Adrenal gland (tissue), 12 donors: ENCODE results near the gene PTPN5. TPM values are rescaled to one million over a fixed set of nuclear protein-coding genes. Genes with fewer than 3 reads are reported as not detected.

Experiments
- DNase-seq, 7 donors: peaks; one replicate each; pipeline ENCODE4 v3.0.0-alpha.2; 2019 to 2020
- H3K27ac ChIP-seq, 5 donors: fragments of 200-600 bp; sonication (generic) in 4 of 5; 1 replicate in 3 of 5; 2 replicates in 2 of 5; pipeline versions ENCODE4 v1.5.1 to v1.8.0; 2016 to 2020; ENCODE audit warnings: mild to moderate bottlenecking in 1 of 5
- H3K27me3 ChIP-seq: fragments of 200-600 bp; 2 replicates; pipeline ENCODE4 v1.8.0; 2021
- H3K36me3 ChIP-seq, 2 donors: fragments of 200-600 bp; replicated peaks in 1 of 2; 1 replicate in 1 of 2; 2 replicates in 1 of 2; pipeline versions ENCODE4 v1.5.1 to v1.8.0; 2018 to 2022
- H3K4me1 ChIP-seq, 2 donors: fragments of 200-600 bp; replicated peaks in 1 of 2; 1 replicate in 1 of 2; 2 replicates in 1 of 2; pipeline versions ENCODE4 v1.5.1 to v1.8.0; 2018 to 2021
- H3K4me3 ChIP-seq, 4 donors: fragments of 200-600 bp; sonication (generic) in 3 of 4; one replicate each; pipeline ENCODE4 v1.5.1; 2016 to 2018
- H3K9me3 ChIP-seq, 3 donors: fragments of 200-600 bp; sonication (generic) in 1 of 3; replicated peaks in 1 of 3; 1 replicate in 2 of 3; 2 replicates in 1 of 3; pipeline versions ENCODE4 v1.5.1 to v1.8.0; 2016 to 2021
- POLR2A ChIP-seq, 2 donors: fragments of 450-650 bp; IDR thresholded peaks; one replicate each; pipeline ENCODE4 v1.6.1; 2017; ENCODE audit warnings: antibody characterized with exemption in 2 of 2, mild to moderate bottlenecking in 2 of 2, moderate library complexity in 1 of 2
- WGBS, 4 donors: extraction: QIAGEN DNeasy Blood & Tissue Kit in 2 of 4; methylation state at CpG; one replicate each; pipeline versions ENCODE4 v1.1.5 to v1.1.7; 2013 to 2017; 5-methylcytosine and 5-hydroxymethylcytosine counted together
- intact Hi-C, 2 donors: fragments of 100-400 bp; cut with DNase I; formaldehyde crosslinking; loops; one replicate each; pipeline versions ENCODE4 v1.14.1 to v1.15.0; 2022 to 2023
- polyA plus RNA-seq, 3 donors: library from polyadenylated mRNA; stranded (reverse); fragments of 200-250 nt in 2 of 3; fragments of 350-450 nt in 1 of 3; fragmentation: Illumina TruSeq in 1 of 3; extraction: RNeasy Lipid Tissue Mini Kit (QIAGEN cat#74804) in 1 of 3; gene quantifications; one replicate each; pipeline ENCODE4 v1.2.3, GENCODE V29; 2013 to 2014
- total RNA-seq, 9 donors: library from RNA; depleted of rRNA in 4 of 9; stranded (reverse); fragments of >200 nt in 4 of 9; fragments of 120-200 nt in 1 of 9; fragmentation: NEBNext Ultra II Directional in 1 of 9; extraction: Animal tissue kit (Norgen Biotek cat#: 25700) in 1 of 9; gene quantifications; one replicate each; pipeline versions ENCODE4 v1.1.0 to v1.2.4, GENCODE V29; 2013 to 2023
- TF ChIP-seq, protein P1 (sequence below), 6 experiments: fragments of 450-650 bp in 4 of 6; fragments of 200-600 bp in 2 of 6; sonication (generic) in 1 of 6; IDR thresholded peaks; 1 replicate in 5 of 6; 2 replicates in 1 of 6; pipeline versions ENCODE4 v1.5.1 to v1.8.0; 2016 to 2021; ENCODE audit warnings: antibody characterized with exemption in 6 of 6, mild to moderate bottlenecking in 2 of 6, moderate library complexity in 1 of 6
- donor health status: healthy with polysubstance abuse.
- donor health status: Bipolar disorder and iron deficiency.
- donor health status: DM: yes; HTN: yes; CAD: no.
- donor health status: DM: no; HTN: no; CAD: no.
- donor health status: DM: no; HTN: no; CAD: no.
- donor health status: DM: yes; HTN: yes; CAD: no.

Gene PTPN5
- total and polyA plus RNA-seq, 12 donors: 0.06 to 1.3 (median 0.28) TPM; not detected in 2

- intact Hi-C loops: no loop called here
- Histone ChIP-seq H3K4me1 (no peaks in the 10 kb centered on the region), H3K4me3 (no peak overlapping the region), H3K27me3 (peaks cover 10% of the 10 kb centered on the region), H3K9me3 (no peaks in the 10 kb centered on the region), H3K36me3 (no peaks in the 10 kb centered on the region), H3K27ac (no peak overlapping the region)
- 48 to 86% (median 79%) methylated on average over 2 to 6 of the region's 6 CpGs for WGBS, 4 donors
- no peak for DNase-seq
- TF ChIP-seq, protein P1, sequence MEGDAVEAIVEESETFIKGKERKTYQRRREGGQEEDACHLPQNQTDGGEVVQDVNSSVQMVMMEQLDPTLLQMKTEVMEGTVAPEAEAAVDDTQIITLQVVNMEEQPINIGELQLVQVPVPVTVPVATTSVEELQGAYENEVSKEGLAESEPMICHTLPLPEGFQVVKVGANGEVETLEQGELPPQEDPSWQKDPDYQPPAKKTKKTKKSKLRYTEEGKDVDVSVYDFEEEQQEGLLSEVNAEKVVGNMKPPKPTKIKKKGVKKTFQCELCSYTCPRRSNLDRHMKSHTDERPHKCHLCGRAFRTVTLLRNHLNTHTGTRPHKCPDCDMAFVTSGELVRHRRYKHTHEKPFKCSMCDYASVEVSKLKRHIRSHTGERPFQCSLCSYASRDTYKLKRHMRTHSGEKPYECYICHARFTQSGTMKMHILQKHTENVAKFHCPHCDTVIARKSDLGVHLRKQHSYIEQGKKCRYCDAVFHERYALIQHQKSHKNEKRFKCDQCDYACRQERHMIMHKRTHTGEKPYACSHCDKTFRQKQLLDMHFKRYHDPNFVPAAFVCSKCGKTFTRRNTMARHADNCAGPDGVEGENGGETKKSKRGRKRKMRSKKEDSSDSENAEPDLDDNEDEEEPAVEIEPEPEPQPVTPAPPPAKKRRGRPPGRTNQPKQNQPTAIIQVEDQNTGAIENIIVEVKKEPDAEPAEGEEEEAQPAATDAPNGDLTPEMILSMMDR (IDR thresholded peaks at IDR 0.05): no peak
These were observed 10.7 kb downstream of the PTPN5 start for GRCh38 chr11:18780896-18781295.

DNA sequence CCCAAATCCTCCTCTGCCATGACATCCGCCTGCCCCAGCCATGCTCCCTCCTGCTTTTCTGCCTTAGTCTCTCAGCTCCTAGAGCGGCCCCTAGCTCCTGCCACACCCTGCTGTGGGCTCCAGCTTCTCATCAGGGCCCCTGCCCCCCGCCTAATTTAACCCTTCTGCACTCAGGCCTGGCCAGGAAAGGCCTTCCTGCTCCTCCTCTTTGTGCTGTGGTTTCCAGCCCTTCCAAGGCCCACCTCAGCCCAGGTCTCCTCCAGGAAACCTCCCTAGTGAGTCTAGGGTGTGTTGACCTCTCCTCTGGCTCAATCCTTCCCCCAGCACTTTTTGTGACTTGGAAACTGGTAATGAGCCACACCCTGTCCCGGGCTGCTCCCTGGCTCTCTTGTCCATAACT, 11.3 kb downstream of the PTPN5 start:
- H3K4me3 ChIP-seq: no peak overlapping the region
- H3K9me3 ChIP-seq: no peaks in the 10 kb centered on the region
- no peak overlapping the region for H3K27ac ChIP-seq
- DNase-seq: no peak
- 66 to 81% (median 77%) methylated on average over 4 of the region's 4 CpGs for WGBS, 4 donors
- peaks cover 10% of the 10 kb centered on the region for H3K27me3 ChIP-seq
- H3K4me1 ChIP-seq: no peaks in the 10 kb centered on the region
- no peaks in the 10 kb centered on the region for H3K36me3 ChIP-seq
- intact Hi-C loops: no loop called here
- TF ChIP-seq, protein P1 (IDR thresholded peaks at IDR 0.05): no peak
- TF ChIP-seq POLR2A (IDR thresholded peaks at IDR 0.05): no peak

DNA sequence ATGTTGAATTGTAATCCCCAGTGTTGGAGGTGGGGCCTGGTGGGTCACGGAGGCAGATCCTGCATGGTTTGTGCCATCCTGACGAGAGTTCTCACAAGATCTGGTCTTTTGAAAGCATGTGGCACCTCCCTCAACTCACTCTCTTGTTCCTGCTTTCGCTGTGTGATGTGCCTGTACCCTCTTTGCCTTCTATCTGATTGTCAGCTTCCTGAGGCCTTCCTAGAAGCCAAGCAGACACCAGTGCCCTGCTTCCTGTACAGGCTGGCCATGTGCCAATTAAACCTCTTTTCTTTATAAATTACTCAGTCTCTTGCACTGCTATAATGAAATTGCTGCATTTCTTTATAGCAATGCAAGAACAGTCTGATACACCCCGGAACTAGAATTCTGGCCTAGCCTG, 13.1 kb downstream of the PTPN5 start:
- intact Hi-C loops: no loop called here
- WGBS, 4 donors: 85 to 90% (median 89%) methylated on average over 3 to 4 of the region's 4 CpGs
- H3K36me3 ChIP-seq: no peaks in the 10 kb centered on the region

DNA sequence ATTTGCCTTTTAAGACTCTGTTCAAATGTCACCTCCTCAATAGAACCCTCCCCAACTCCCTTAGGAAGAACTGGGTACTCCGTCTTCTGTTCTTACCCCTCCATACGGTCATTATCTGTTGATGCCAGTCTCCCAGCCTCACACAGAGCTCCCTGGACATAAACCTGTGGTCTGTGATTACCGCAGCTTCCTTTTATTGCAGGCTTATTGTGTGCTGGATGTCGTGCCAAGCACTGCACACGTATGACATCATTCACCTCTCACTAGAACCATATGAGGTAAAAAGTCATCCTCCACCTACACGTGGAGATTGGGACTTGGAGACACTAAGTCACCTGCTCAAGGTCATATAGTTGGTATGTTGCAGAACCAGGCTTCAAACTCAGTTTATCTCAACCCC, 15.3 kb downstream of the PTPN5 start:
- WGBS, 4 donors: 67 to 73% (median 69%) methylated on average over 6 of the region's 6 CpGs
- TF ChIP-seq, protein P1 (IDR thresholded peaks at IDR 0.05): no peak
- TF ChIP-seq POLR2A (IDR thresholded peaks at IDR 0.05): no peak
- no peak for DNase-seq

More for the DNA sequence above, 13.1 kb downstream of the PTPN5 start:
- H3K27me3 ChIP-seq: peaks cover 5% of the 10 kb centered on the region
- H3K9me3 ChIP-seq: no peaks in the 10 kb centered on the region
- TF ChIP-seq POLR2A (IDR thresholded peaks at IDR 0.05): no peak
- TF ChIP-seq, protein P1 (IDR thresholded peaks at IDR 0.05): no peak
- H3K4me1 ChIP-seq: no peaks in the 10 kb centered on the region
- no peak overlapping the region for H3K4me3 ChIP-seq
- H3K27ac ChIP-seq: no peak overlapping the region
- DNase-seq: no peak

More for the DNA sequence above, 15.3 kb downstream of the PTPN5 start:
- Histone ChIP-seq H3K27me3 (no peaks in the 10 kb centered on the region), H3K27ac (no peak overlapping the region), H3K36me3 (no peaks in the 10 kb centered on the region), H3K4me3 (no peak overlapping the region), H3K9me3 (no peaks in the 10 kb centered on the region), H3K4me1 (no peaks in the 10 kb centered on the region)
- intact Hi-C loops: no loop called here
